CD4-positive, alpha-beta T cell treated with Interleukin-15 for 1 hour (primary cell): Measurements from ENCODE around the gene ARHGEF4.

Source experiments
- DNase-seq: peaks from one replicate; pipeline ENCODE4 v3.0.0-alpha.2; 2020

The ARHGEF4 gene

DNA sequence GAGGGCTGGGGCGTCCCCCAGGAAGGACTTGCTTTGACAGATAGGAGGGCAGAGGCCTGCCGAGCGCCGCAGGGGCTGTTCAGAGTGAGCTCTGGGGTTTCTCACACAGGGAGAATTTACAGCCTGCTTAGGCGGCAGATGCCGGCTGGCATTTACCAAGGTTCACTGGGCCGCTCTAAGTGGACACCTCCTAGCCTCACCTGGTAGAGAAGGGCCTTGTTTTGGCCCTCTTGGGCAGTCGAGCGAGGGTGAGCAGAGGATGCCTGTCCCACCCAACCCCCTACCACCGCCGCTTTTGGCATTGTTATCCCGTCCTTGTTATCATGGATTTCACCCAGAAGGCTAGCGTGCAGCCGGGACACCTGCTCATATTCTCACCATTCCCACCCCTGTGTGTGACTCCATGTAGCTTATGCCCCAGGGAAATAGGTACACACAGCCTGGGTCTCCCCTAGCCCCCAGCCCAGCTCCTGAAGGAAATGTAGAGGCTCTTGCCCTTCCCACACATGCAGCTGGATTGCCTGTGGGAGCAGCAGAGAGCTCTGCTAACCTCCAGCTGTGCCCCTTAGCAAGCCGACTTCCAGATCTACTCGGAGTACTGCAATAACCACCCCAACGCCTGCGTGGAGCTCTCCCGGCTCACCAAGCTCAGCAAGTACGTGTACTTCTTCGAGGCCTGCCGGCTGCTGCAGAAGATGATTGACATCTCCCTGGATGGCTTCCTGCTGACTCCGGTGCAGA, 204.1 kb downstream of the ARHGEF4 start:
- no peak for DNase-seq

DNA sequence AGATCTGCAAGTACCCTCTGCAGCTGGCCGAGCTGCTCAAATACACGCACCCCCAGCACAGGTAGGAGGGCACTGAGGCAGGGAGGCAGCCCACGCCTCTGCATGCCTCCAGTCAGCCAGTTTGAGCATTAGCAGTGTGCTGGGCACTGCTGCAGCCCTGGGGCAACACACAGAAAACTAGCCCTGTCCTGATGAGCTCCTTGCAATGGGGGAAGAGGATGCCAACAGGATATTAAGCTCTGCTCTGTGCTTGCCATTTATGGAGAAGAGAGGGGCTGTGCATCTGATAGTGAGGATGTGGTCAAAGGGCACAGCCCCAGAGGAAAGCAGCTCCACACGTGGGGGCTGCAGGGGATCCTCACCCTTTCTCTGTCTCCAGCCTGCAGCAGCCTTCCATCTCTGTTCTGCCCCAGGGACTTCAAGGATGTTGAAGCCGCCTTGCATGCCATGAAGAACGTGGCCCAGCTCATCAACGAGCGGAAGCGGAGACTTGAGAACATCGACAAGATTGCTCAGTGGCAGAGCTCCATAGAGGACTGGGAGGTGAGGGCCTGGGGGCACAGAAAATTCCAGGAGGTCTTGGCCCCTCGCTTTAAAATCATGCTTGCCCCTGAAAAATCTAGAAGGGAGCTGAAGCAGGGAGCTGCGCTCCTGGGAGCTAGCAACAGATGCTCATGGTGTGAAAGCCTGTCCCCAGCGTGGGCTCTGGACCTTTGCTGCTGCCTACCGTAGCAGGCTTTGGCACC, 204.9 kb downstream of the ARHGEF4 start:
- DNase-seq, result no peak

DNA sequence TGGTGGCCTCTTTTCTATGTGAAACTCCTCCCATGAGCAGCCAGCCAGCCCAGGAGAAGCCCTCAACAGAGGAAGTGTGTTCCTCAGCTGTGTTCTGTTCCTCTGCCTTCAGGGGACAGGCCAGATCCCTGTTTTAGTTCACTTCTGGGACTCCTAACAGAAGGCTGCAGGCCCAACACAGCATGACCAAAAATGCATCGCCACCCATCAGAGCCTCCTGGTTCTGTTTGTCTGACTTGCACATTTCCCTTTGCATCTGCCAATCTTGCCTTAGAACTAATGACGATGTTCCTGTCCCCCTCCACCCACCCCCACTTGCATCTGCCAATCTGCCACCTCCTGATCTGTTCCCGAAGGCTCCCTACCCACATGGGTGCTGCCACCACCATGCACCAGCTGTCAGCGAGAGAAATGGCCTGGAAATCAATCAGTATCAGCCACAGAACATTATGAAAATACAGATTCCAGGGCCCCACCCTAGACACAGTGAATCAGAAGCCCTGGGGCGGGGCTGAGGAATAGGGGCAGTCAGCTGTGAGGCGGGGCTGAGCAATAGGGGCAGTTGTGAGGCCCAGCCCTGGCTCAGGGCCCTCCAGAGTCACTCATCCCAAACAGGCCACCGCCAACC, 205.5 kb downstream of the ARHGEF4 start:
- DNase-seq, result no peak

DNA sequence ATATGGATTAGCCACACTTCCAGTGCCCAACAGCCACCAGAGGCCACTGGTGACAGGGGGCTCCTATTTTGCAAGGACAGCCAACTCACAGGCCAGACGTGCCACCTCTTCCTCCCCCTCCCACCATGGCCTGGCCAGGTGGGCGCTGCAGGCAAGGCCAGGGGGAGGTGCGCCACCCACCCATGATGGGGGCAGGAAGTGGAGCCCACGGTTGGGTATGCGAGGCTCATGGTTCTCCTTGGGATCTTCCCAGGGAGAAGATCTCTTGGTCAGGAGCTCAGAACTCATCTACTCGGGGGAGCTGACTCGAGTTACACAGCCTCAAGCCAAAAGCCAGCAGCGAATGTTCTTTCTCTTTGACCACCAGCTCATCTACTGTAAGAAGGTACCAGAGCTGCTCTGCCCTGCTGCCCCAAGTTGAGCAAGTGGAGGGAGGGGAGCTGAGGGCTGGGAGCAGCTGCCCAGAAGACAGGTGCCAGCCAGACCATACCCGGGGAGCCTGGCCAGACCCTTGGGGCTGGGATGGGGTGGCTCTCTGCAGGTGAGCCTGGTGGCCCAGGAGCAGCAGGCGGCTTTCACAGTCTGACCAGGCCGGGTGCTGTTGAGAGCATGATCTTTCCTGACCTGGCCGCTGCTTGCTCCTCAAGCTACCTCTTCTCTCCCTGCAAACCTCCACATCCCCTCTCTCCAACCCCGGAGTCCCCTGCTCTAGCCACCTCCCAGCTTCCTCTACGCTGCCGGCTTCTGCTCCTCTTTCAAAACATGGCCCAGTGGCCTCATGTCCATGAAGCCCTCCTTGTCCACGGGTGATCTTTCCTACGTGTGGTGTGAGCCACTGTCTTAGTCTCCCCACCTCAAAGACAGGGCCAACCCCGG, 206.7 kb downstream of the ARHGEF4 start:
- no peak for DNase-seq

DNA sequence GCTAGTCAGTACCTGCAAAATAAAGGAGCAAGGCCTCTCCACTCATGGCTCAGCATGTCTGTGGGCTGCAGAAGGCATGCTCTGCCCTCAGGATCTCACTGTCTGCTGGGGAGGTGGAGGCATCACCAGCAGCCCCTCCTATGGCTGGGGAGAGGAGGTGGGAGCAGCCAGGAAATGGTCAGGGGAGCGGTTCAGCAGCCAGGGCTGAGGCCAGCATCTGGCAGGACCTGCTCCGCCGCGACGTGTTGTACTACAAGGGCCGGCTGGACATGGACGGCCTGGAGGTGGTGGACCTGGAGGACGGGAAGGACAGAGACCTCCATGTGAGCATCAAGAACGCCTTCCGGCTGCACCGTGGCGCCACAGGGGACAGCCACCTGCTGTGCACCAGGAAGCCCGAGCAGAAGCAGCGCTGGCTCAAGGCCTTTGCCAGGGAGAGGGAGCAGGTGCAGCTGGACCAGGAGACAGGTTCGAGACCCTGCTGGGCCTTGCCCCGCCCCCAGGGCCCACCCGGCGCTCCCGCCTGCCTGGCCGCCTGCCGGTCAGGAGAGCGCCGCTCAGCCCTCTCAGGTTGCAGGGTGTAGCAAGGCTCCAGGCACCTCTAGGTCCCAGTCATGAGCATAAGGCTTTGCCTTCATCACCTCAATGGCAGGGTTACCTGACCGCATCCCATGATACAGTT, 207.5 kb downstream of the ARHGEF4 start:
- DNase-seq, result no peak

DNA sequence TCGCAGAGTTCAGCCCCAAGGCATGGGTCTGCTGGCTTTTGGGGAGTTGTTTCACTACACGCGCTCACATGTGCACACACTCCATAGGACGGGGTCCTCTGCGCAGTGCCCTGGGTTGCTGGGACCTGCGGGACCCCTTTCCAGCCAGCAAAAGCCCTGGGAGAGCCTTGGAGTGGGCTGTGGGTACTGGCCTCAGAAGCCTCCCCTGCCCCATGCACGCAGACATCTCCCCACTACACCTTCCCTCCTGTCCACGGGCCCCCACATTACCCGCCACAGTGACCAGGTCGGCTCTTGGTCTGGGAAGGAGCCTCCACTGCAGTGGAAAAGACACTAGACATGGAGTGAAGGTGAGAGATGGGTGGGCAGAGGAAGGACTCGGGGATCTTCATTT, 208.0 kb downstream of the ARHGEF4 start:
- DNase-seq, result no peak

DNA sequence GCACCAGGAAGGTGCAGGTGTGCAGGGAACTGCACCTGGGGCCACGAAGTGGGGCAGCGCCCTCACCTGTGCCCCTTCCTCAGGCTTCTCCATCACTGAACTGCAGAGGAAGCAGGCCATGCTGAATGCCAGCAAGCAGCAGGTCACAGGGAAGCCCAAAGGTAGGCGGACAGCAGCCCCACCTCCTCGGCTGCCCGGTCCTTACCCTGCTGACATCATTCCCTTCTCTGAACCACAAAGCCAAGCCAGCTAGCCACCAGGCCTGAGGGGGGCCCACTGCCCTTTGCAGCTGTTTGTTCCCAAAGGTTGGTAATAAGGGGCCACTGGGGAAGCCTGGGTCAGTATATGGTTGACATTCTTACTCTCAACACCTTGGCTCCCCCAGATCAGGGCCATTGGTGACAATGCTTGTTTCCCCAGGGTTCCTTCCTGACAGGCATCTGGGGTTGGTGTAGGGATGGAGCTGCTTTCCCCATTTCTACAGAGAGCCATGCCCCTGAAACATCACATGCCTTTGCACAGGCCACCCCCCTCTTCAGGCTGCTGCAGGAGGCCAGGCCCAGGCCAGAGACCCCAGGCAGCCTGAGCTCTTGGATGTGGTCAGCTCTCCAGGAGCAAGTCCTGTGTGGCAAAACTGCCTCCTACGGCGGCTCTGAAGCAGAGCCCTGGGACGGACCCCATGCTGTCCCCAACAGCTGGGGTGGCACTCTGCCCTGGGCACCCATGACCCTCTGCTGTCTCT, 208.7 kb downstream of the ARHGEF4 start:
- no peak for DNase-seq

DNA sequence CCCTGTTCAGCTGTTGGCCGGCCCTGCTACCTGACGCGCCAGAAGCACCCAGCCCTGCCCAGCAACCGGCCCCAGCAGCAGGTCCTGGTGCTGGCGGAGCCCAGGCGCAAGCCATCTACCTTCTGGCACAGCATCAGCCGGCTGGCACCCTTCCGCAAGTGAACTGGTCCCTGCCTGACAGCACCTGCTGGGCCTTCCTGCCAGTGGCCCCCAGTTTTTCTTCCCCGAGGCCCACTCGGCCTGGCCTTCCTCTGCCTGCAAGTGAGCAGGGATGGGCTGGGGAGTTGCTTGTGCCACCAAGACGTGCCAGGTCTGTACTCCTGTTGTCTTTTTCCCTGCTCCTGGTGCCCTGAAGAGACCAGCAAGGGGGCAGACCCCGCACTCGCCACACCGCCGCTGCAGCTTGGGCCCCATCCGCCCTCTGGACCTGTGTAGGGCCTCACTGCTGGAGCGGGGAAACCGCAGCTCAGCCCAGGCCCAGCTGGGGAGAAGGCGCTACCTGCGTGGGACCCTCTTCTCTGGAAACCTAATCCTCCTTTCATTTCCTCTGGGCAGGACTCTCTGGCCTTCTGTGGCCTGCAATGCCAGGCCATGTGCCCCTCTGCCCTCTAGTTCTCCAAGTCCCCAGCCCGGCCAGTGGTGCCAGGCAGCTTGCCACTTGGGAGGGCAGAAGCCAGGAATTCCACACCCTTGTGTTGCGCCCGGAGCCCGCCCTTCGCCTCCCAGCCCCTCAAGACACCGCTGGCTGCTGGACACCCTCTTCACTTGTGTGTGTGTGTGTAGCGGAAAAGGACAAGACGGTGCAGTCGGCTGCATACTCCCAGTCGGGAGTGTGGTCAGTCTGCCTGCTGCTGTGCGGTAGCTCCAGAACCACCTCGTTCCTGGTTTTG, 209.6 kb downstream of the ARHGEF4 start:
- no peak for DNase-seq

DNA sequence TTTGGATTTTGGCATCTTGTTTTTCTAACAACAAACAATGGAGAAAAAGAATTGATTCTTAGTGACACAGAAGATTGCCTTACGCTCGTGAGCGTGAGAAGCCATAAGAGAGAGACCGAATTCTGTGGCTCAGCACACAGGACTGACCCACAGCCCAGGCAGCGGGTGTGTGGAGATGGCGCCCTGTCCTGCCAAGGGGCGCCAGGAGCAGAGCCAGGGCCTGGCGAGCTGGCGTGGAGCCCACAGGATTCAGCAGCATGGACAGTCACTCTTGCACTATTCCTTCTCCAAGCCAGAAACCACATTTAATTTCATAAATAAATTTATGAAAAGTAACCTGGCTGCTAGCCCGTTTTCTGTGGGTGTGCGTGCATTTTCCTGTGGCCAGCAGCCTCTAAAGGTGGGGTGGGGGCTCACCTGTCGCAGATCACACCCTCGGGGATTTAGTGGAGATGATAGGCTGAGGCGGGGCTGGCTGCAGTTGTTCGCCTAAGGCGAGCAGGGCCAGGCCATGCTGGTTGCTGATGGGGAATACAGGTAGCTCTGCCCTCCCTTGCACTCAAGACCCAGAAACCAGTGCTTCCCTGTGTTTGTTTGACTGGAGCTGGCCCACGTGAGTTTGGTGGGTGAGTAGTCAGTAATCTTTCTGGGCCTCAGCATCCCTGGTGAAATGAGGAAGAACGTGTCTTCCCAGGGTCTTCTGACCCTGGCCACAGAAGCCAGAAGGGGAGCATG, 210.4 kb downstream of the ARHGEF4 start:
- DNase-seq, result no peak

DNA sequence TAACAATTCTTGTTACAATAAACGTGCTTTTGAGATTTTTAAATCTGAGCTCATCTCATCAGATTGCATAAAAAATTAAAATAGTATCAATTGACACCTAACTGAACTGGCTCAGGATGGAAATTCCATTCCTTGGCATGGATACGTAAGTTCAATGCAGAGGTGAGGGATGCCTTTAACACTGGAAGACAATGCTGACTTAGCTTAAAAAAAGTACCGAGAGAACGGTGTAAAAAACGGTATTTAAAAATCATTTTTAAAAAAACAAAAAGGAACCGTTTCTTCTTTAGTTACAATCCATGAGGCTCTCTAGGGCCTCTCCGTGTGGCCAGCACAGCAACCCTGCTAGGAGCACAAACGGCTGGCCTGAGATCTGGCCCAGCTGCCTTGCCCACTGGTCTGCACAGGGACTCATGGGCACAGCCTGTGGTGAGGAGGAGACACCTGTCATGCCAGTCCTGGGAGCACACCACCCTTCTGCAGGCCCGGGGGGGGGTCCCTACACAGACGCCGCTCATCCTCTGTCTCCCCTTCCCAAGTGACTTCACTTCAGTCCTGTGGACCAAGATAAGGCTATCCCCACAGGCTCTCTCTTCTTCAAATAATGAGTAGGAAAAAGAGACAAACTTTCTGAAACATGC, 211.3 kb downstream of the ARHGEF4 start:
- no peak for DNase-seq

DNA sequence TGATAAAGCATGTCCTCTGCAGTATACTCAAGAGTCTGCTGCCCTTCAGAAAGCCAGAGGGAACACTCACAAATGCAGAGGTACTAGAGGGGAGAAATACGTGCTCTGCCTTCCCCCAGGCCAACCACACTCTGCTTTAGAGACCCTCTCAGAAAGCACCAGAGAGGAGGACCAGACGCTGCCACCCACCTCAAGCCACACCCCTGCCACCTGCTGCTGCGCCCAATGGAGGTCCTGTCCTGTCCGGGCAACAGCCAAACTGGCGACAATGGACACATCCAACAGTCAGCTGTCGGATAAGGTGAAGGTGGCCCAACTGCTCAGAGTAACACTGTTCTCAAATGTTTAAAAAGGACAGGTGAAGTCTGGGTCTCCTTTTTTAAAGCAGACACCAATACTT, 211.9 kb downstream of the ARHGEF4 start:
- DNase-seq, result no peak

DNA sequence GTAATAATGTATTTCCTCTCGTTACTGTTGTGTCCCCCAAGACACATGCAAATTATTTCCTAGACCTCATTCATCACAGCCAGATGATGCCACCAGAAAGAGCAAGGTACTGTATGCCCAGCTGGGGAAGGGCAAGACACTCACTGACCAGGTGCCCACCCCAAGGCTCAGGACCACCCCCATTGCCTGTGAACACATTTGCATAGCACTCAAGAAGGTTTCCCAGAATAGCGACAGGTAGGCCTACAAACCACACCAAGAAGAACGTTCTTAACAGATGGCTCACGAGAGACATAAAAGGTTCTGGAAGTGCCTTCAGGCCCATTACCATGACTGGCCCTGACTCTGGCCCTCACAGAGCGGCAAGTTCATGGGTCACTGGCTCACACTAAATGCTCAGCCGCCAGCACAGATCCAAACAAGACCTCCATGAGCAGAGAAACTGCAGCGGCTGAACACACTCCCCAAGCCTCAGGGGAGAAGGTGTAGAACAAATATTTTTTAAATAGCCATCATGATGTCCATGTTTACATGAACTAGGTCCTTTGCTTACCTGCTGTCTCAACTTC, 212.5 kb downstream of the ARHGEF4 start:
- no peak for DNase-seq

DNA sequence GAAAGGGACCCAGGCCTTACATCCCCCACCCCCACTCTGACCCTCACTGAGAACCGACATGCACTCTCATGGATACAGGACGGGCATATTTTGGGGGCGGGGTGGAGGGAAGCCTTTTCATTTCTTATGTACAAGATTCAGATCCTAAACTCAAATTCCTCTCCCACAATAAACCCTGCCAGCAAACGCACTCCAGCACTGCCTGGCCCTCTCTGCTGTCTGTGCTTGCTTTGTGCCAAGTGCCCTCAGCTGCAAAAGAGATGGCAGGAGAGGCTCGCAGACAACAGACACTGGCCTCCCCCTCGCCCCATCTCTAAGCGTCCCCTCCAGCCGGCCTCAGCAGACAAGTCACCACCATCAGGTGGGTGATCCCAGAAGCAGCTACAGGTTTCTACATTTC, 214.2 kb downstream of the ARHGEF4 start:
- DNase-seq, result no peak

DNA sequence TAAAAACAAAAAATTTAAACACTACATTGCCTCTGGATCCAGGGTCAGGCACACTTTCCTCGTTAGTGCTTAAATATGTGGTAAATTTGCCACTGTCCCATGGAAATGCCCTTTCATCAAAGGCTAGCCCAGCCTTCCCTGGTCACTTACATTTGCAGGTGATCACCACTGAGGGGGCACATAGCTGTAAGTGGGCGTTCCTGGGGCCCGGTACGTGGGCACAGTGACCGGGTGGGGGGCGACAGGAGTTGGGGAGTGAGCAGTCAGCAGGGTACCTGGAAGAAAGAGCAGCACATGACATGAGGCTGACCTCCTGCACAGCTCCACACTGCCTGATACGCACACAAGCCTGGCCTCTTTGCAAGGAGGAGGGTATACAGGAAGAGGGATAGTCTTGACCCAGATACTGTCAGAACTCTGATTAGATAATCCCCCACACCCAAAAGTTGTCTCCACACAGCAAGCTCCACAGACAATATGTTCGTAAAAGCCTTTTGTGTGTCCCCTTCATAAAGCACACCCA, 216.1 kb downstream of the ARHGEF4 start:
- DNase-seq, result no peak

DNA sequence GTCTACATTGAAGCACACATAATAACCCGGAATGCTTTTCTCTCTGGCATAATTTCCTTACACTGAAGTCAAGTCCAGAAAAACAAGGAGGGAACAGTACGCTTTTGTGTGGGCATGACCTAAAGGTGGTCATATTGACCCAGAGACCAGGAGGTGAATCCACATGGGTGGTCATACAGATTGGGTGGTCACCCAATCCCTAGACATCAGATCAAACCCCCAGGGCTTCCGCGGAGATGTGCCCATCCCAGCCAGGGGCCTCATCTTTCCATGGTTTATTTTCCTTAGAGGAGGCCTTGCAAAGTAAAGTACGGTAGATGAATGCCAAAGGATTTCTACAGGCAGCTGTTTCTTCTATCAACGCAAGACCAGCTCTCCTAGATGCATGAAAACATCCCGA, 217.8 kb downstream of the ARHGEF4 start:
- no peak for DNase-seq

DNA sequence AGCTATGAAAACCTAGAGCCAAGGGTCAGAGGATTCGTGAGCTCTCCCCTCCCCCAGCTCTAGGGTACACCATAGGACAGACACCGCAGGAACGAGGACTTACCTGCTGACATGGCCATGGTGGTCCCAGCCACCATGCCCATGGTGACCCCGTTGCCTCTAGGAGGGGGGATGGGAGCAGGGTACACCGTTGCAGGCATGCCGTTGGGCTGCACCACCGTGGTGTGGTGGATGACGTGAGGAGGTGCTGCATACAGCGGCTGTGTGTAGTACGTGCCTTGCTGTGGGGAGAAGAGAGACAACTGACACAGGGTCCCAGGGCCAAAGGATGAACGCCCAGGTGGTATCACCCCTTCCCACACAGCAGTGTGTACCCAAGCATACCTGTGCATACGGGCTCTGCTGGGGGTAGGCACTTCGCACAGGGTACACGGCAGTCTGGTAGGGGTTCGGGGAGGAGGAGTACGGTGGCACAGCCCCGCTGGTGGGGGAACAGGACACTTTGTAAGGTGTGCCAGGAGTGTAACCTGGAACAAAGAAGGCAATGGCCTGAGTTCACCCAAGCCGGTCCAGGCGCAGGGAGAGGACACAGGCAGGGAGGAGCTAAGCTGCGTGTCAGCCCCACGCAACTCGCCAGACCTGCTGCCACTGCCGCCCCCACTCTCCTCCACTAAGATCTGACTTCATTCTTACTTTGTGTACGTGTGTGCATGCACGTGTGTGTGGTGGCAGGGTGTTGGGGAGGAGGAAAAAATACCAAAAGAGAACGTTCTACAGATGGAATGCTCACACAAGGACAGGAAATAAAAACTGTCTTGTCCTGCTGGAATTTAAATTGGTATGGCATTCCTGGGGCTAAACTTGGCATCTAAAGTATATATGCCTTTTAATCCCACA, 218.7 kb downstream of the ARHGEF4 start:
- DNase-seq, result no peak

DNA sequence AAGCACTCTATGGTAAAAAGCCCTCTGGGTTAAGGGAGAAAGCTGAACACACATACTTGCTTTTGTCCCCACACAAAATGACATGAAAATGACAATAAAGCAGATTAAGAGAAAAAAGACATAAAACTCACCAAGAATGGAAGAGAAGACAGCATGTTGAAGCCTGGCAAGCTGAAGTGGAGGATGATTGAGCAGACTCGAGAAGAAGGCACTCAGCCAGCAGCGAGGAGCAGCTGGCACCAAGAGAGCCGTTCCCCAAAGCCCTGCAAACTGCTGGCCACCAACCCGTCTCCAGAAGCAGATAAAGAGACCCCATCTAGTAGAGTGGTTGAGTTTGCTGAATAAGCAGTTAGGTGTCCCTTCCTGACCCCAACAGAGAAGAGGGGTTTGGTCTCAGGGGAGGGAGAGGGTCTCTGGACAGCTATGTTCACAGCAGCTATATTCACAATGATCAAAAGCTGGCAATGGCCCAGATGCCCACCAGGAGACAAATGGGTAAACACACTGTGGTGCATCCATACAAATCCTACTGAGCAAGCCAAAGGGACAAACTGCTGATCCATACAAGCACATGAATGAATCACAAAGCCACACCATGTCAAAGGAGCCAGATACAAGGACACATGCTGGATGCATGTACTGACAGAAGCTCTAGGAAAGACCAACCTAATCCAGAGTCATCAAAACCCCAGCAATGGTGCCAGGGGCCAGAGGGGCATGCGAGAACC, 219.7 kb downstream of the ARHGEF4 start:
- DNase-seq, result no peak
